Glutamatergic neuron (in vitro differentiated cells): ENCODE results near the gene COG6. TPM values are rescaled to one million over a fixed set of nuclear protein-coding genes. Genes with fewer than 3 reads are reported as not detected.
A peak's percentile ranks its signal among the peaks of the same experiment; 100 is the strongest.

Source experiments
- DNase-seq: peaks from one replicate; pipeline ENCODE4 v3.0.0; 2022
- H3K27ac Mint-ChIP-seq: one replicate; pipeline ENCODE4 v1.8.0; 2020; ENCODE audit warnings: mild to moderate bottlenecking, mixed read lengths, inconsistent platforms; ENCODE audit not compliant: unreplicated experiment
- H3K27me3 Mint-ChIP-seq: one replicate; pipeline ENCODE4 v1.8.0; 2020; ENCODE audit warnings: mild to moderate bottlenecking, moderate library complexity, mixed read lengths, inconsistent platforms; ENCODE audit not compliant: unreplicated experiment
- H3K36me3 Mint-ChIP-seq: one replicate; pipeline ENCODE4 v1.8.0; 2020; ENCODE audit warnings: mild to moderate bottlenecking, mixed read lengths, inconsistent platforms; ENCODE audit not compliant: unreplicated experiment
- H3K4me1 Mint-ChIP-seq: one replicate; pipeline ENCODE4 v1.8.0; 2020; ENCODE audit warnings: mild to moderate bottlenecking, low read depth, mixed read lengths, inconsistent platforms; ENCODE audit not compliant: unreplicated experiment
- H3K4me3 Mint-ChIP-seq: one replicate; pipeline ENCODE4 v1.8.0; 2020; ENCODE audit warnings: mild to moderate bottlenecking, mixed read lengths, inconsistent platforms; ENCODE audit not compliant: unreplicated experiment
- H3K9me3 Mint-ChIP-seq: one replicate; pipeline ENCODE4 v1.8.0; 2020; ENCODE audit warnings: mild to moderate bottlenecking, moderate library complexity, mixed read lengths, inconsistent platforms; ENCODE audit not compliant: unreplicated experiment
- total RNA-seq: library from RNA; stranded (reverse); fragmentation: NEBNext Ultra II Directional; extraction: Animal tissue kit (Norgen Biotek cat#: 25700); gene quantifications from one replicate; pipeline ENCODE4 v1.2.1, GENCODE V29; 2021; ENCODE audit not compliant: unreplicated experiment
- TF ChIP-seq, protein P1 (sequence below): fragments of 200-600 bp; sonication (generic); IDR thresholded peaks from one replicate; pipeline ENCODE4 v1.5.0; 2021; ENCODE audit not compliant: partially characterized antibody, unreplicated experiment

Gene COG6
- total RNA-seq, 1 donor from 2014 or later = 25.5 TPM

DNA sequence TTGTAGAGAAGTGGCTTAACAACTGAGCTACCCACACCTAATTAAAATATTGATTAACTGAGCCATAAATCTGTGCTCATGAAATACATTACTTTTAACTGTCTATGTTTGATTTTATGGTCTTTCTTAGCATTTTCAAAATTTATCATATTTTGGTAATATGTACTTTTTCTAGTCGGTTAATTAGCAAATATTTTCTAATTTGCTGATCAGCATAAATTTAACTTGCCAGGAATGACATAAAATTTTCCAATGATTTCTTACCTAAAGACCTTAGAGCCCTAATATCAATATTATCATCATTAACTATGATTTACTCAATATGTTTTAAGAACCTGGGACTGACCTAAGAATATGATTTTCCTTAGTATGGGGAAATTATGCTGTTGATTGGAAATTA lies 19.9 kb upstream of the COG6 start:
- peaks cover 3% of the 10 kb centered on the region for H3K27me3 Mint-ChIP-seq
- no peaks in the 10 kb centered on the region for H3K4me1 Mint-ChIP-seq
- no peak overlapping the region for H3K27ac Mint-ChIP-seq
- H3K9me3 Mint-ChIP-seq = no peaks in the 10 kb centered on the region
- DNase-seq = no peak
- TF ChIP-seq, protein P1, sequence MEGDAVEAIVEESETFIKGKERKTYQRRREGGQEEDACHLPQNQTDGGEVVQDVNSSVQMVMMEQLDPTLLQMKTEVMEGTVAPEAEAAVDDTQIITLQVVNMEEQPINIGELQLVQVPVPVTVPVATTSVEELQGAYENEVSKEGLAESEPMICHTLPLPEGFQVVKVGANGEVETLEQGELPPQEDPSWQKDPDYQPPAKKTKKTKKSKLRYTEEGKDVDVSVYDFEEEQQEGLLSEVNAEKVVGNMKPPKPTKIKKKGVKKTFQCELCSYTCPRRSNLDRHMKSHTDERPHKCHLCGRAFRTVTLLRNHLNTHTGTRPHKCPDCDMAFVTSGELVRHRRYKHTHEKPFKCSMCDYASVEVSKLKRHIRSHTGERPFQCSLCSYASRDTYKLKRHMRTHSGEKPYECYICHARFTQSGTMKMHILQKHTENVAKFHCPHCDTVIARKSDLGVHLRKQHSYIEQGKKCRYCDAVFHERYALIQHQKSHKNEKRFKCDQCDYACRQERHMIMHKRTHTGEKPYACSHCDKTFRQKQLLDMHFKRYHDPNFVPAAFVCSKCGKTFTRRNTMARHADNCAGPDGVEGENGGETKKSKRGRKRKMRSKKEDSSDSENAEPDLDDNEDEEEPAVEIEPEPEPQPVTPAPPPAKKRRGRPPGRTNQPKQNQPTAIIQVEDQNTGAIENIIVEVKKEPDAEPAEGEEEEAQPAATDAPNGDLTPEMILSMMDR = no peak
- no peak overlapping the region for H3K4me3 Mint-ChIP-seq
- H3K36me3 Mint-ChIP-seq = no peaks in the 10 kb centered on the region

DNA sequence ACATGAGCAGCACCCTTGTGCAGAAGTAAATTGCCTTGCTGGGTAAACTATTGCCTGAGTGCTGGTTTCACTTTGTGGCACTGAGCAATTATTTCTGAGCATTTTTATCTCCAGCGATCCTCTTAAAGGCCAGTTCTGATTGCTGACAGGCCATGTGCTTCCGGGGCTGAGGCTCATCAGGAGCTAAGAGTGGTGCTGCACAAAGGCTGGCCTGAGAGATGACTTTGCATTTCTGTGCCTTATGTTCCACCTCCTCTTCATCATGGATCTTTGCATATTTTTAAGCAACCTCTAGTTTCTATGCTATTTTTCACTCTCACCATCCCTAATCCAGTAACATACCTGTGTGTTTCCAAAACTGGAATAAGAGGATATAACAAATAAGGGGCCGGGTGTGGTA lies 17.6 kb upstream of the COG6 start:
- peaks cover 3% of the 10 kb centered on the region for H3K27me3 Mint-ChIP-seq
- H3K4me1 Mint-ChIP-seq = no peaks in the 10 kb centered on the region
- H3K9me3 Mint-ChIP-seq = no peaks in the 10 kb centered on the region
- H3K27ac Mint-ChIP-seq = no peak overlapping the region
- TF ChIP-seq, protein P1 = no peak
- H3K36me3 Mint-ChIP-seq = no peaks in the 10 kb centered on the region
- DNase-seq = no peak
- H3K4me3 Mint-ChIP-seq = no peak overlapping the region

DNA sequence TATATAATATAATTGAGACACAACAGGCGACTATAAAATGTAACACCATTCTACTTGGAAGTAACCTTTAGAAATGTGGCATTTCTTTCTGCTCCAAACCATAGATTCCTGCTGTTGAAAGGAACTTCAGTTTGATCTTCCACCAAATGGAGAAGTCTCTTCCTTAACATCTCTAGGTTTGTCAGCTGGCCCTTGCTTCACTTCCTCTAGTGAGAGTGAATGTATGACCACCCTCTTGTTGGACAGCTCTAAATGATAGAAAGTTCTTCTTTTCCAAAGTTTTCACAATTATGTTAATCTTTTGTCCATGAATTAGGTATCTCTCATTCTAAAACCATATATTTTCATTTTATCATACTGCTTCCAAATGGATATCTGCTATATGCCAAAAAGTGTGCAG lies 13.8 kb upstream of the COG6 start:
- Mint-ChIP-seq H3K9me3 (no peaks in the 10 kb centered on the region), H3K36me3 (no peaks in the 10 kb centered on the region), H3K4me3 (no peak overlapping the region), H3K4me1 (peaks cover 2% of the 10 kb centered on the region), H3K27me3 (no peaks in the 10 kb centered on the region), H3K27ac (no peak overlapping the region)
- TF ChIP-seq, protein P1 = no peak
- DNase-seq = no peak

DNA sequence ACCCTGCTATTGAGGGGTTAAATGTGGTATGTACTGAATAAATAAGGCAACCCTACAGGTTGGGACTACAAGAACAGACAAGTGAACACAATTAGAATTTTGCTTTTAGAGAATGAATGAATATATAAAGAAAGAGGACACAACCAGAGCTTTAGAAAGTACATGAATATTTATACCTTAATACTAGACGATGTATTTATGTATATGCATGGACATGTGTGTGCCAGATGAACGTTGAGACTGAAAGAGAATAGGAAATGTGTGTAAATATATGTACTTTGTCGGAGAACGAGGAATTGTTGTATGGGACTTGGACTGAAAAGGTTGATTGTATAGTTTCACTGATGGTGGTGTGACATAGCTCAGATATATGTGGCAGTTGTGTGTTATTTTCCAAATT lies 9.3 kb upstream of the COG6 start:
- no peak overlapping the region for H3K4me3 Mint-ChIP-seq
- no peaks in the 10 kb centered on the region for H3K27me3 Mint-ChIP-seq
- TF ChIP-seq, protein P1 = no peak
- peaks cover 2% of the 10 kb centered on the region for H3K4me1 Mint-ChIP-seq
- H3K9me3 Mint-ChIP-seq = no peaks in the 10 kb centered on the region
- no peaks in the 10 kb centered on the region for H3K36me3 Mint-ChIP-seq
- H3K27ac Mint-ChIP-seq = no peak overlapping the region
- DNase-seq = no peak

DNA sequence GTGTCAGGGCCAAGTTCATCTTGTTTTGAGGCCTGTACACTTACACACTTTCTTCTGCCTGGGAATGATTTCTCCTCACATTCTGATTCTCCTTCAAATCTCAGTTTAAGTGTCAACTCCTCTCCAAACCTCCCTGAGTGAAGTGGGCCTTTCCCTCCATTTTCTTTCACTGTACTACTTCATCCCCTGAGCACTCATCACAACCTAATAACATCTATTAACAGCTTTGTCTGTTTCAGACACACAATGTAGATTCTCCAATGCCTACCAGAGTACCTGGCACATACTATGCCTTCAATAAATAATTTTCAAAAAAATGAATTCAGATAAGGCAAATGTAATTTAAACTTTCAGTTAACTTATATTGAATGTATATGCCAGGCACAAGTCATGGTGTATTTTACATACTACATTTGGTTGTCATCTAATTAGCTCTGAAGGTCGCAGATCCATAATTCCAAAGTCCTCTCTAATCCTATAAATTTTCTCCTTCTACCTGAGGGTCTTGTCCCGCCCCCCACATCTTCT lies 357 bp upstream of the COG6 start:
- Mint-ChIP-seq H3K9me3 (peaks cover 5% of the 10 kb centered on the region), H3K4me1 (peaks cover 1% of the 10 kb centered on the region), H3K27me3 (peaks cover 8% of the 10 kb centered on the region), H3K4me3 (peak overlapping the region; percentile 98), H3K27ac (no peak overlapping the region), H3K36me3 (no peaks in the 10 kb centered on the region)
- DNase-seq = no peak
- TF ChIP-seq, protein P1 = no peak
